SK-N-SH treated with all-trans-retinoic acid at 6 μM for 48 hours (cell line): ENCODE results near the gene GPR137.

Source experiments
- CREB5 ChIP-seq: fragments of 250-450 bp; sonication (Bioruptor Pico); IDR thresholded peaks from 2 replicates; pipeline ENCODE4 v1.5.1; 2020; ENCODE audit warnings: low read depth, mild to moderate bottlenecking, moderate library complexity
- CSRNP3 ChIP-seq: fragments of 250-450 bp; sonication (Bioruptor Pico); IDR thresholded peaks from 2 replicates; pipeline ENCODE4 v1.5.1; 2021; ENCODE audit warnings: mild to moderate bottlenecking, moderate library complexity
- PATZ1 ChIP-seq: fragments of 250-450 bp; sonication (Bioruptor Pico); IDR thresholded peaks from 2 replicates; pipeline ENCODE4 v1.8.0; 2020; ENCODE audit warnings: mild to moderate bottlenecking, moderate library complexity, borderline replicate concordance
- POU6F1 ChIP-seq: fragments of 250-450 bp; sonication (Bioruptor Pico); IDR thresholded peaks from 2 replicates; pipeline ENCODE4 v1.8.0; 2021; ENCODE audit warnings: low read depth, mild to moderate bottlenecking, moderate library complexity, borderline replicate concordance
- PPARA ChIP-seq: fragments of 250-450 bp; sonication (Bioruptor Pico); IDR thresholded peaks from 2 replicates; pipeline ENCODE4 v1.5.0; 2020; ENCODE audit warnings: mild to moderate bottlenecking, borderline replicate concordance
- ZC3H10 ChIP-seq: fragments of 250-450 bp; sonication (Bioruptor Pico); IDR thresholded peaks from 2 replicates; pipeline ENCODE4 v1.5.1; 2021; ENCODE audit warnings: mild to moderate bottlenecking, moderate library complexity
- ZFP30 ChIP-seq: fragments of 450-650 bp; formaldehyde crosslinking; IDR thresholded peaks from 2 replicates; pipeline ENCODE4 v1.5.0; 2022; ENCODE audit warnings: mild to moderate bottlenecking, moderate library complexity

- TF ChIP-seq PPARA (CRISPR knock-in tag) (no peak), PATZ1 (no peak), CSRNP3 (CRISPR knock-in tag) (no peak), ZFP30 (CRISPR knock-in tag) (no peak), CREB5 (CRISPR knock-in tag) (no peak), ZC3H10 (no peak), POU6F1 (CRISPR knock-in tag) (no peak)
Measured at GRCh38 chr11:64304316-64305072, 18.8 kb downstream of the GPR137 start.
